Measurements from ENCODE around the gene HDAC5.

The HDAC5 gene

GRCh38 chr17:44095647-44096496 lies 27.6 kb downstream of the HDAC5 start:
- TF ChIP-seq CTCF (IDR thresholded peaks at IDR 0.05) = no peak

- no peak for TF ChIP-seq CTCF (IDR thresholded peaks at IDR 0.05)
These were observed 28.1 kb downstream of the HDAC5 start for GRCh38 chr17:44095388-44095646.

DNA sequence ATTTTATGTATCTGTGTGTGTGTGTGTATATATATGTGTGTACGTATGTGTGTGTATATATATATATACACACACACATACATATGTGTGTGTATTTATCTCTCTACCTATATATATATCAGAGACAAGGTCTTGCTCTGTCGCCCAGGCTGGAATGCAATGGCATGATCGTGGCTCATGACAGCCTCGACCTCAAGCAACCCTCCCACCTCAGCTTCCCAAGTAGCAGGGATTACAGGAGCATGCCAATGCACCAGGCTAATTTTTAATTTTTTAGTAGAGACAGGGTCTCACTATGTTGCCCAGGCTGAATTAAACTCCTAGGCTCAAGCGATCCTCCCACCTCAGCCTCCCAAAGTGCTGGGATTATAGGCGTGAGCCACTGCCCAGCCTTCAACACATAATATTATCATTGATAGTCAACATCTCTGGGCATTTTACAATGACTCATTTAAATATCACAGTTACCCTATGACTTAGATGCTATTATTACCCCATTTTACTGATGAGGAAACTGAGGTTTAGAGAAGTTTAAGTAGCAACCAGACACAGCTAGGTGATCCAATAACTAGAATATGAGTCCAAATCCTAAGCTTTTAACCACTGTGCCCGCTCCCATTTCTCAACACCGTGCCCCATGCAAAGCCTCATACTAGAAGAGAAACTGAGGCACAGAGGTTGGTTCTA lies 28.6 kb downstream of the HDAC5 start:
- TF ChIP-seq CTCF (IDR thresholded peaks at IDR 0.05) = no peak

DNA sequence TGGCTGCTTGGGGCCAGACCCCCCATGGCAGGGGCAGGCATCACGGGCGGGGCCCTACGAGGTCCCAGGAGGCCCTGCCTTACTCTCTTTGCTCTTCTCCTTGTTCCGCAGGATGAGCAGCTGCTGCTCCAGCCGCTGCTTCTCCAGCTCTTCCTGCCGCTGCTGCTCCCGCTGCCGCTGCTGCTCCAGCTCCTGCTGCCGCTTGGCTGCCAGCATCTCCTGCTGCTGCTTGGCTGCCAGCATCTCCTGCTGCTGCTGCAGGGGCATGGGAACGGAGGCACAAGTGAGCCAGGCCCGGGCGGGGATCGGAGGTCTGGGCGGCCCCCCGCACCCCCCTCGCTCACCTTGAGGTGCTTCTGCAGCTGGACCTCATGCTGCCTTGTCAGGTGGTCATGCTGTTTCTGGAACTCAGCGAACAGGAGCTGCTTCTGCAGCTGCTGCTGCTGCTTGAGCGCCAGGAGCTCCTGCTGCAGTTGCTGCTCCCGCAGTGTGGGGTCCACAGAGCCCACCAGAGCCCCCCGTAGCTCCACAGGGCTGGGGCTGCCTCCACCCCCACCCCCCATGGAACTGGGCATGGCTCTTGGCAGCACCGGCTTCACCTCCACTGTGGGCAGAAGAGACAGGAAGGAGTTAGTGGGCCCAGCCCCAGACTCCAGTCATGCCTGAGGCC lies 30.1 kb downstream of the HDAC5 start:
- no peak for TF ChIP-seq CTCF (IDR thresholded peaks at IDR 0.05)

GRCh38 chr17:44092051-44092450 lies 31.4 kb downstream of the HDAC5 start:
- no peak for TF ChIP-seq CTCF (IDR thresholded peaks at IDR 0.05)

DNA sequence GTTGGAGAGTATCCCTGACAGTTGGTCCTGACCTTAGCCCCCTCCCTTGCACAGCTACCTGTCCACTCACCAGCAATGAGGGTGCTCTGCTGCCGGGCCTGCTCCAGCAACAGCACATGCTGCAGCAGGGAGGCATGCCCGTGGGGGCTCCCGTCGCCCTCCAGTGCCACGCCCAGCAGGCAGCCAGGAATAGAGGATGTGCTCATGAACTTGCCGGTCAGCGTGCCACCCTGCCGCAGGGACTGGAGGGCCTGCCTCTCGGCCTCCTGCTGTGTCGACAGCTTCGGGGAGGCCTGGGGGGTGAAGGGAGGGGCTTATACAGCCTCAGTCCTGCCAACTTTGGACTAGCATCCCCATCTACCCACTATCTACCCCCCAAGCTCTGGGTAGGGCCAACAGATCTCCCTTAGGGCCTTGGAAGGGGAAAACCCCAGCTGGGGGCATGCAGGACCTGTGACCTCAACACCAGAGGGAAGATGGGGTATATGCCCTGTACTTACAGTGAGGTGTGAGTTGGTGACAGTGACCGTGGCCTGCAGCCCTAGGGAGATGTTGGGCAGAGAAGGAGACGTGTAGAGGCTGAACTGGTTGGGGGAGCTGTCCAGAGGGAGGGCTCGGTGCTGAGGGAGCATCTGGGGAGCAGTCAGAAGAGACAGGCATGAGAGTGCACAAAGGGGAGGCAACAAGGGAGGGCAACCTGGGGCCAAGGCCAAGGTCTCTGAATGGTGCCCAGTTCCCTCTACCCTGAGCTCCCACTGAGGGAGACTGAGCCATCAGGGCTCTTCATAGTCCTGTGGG lies 32.0 kb downstream of the HDAC5 start:
- TF ChIP-seq CTCF (IDR thresholded peaks at IDR 0.05) = no peak

- no peak for TF ChIP-seq CTCF (IDR thresholded peaks at IDR 0.05)
These were observed 35.2 kb downstream of the HDAC5 start for GRCh38 chr17:44088254-44088653.

All from LNCAP (cell line).